HG03103 (cell line): Measurements from ENCODE around the gene C4orf33.
A peak's percentile ranks its signal among the peaks of the same experiment; 100 is the strongest.
"Not testable (repeated sequence)": the region's sequence is repeated elsewhere in the genome, so short reads cannot be mapped to it uniquely, and the experiment has no call there.

Experiments
- ATAC-seq: cut with Tn5 transposase; IDR thresholded peaks from one replicate; pipeline ENCODE4 v1.9.1; 2021; ENCODE audit warnings: low read depth; ENCODE audit not compliant: unreplicated experiment

The C4orf33 gene, protein sequence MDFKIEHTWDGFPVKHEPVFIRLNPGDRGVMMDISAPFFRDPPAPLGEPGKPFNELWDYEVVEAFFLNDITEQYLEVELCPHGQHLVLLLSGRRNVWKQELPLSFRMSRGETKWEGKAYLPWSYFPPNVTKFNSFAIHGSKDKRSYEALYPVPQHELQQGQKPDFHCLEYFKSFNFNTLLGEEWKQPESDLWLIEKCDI

DNA sequence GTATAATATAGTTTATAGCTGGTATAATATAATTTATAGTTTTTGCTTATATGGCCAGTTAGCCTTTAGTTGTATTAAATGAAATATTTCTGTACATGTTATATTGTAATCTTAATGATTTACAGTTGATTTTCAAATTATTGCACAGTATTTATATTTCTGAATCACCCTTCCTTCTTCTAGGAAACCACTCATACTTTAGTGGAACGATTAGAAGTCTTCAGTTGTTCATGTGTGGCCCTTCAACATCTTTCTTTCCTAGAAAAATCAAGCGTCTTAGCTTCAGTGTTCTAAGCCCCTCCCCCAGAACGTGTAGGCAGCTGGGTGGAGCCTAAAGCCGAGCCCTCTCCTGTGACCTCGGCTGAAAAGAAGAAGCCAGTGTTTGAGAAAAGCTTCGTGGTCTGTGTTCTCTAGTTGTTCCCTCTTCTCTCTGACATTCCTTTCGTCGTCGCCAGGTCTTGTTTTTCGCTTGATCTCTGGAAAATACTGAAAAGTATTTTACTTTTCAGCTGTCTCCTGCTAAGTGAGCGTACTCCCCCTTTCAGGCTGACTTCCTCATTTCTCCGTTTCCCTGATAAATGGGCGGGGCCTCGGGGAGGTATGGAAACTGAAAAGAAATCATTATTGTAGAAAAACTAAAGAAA, at the start of gene C4orf33:
C4orf33 (plus strand) TSS at position 342 of the 644 bp plus-strand sequence. CDS start 6,459 bp downstream, outside the sequence.
- ATAC-seq: peak; percentile 42

GRCh38 chr4:129059028-129059427, 36.9 kb upstream of the C4orf33 start:
- no peak for ATAC-seq

DNA sequence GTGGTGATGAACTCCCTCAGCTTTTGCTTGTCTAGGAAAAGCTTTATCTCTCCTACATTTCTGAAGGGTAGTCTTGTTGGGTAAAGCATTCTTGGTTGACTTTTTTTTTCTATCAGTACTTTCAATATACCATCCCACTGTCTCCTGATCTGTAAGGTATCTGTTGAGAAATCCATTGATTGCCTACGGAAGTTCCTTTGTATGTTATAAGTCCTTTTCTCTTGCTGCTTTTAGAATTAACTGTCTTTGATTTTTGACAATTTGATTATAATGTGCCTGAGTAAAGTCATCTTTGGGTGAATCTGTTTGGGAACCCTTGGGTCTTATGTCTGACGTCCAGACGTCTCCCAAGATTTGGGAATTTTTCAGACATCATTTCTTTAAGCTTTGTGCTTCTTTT, 33.4 kb upstream of the C4orf33 start:
- ATAC-seq: no peak

DNA sequence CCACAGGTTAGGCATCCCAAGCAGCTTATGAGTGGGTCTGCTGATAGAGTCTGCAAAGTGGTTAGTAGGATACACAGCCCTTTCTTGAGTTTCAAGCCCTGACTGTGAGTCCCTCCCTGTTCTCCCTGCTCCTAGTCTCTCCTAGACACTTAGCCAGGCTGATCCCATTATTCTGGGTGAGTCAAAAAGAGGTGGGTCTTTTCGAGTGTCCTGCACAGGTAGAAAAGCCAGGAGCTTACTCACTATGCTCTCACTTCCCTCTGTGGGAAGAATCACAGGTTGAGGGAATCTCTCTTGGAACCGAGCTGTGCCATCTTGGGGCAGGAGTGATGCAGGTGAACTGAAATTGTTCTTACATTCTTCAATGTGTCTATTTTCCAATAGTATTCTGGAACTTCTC, 32.3 kb upstream of the C4orf33 start:
- ATAC-seq: no peak

GRCh38 chr4:129064717-129065116, 31.2 kb upstream of the C4orf33 start:
- ATAC-seq: no peak

DNA sequence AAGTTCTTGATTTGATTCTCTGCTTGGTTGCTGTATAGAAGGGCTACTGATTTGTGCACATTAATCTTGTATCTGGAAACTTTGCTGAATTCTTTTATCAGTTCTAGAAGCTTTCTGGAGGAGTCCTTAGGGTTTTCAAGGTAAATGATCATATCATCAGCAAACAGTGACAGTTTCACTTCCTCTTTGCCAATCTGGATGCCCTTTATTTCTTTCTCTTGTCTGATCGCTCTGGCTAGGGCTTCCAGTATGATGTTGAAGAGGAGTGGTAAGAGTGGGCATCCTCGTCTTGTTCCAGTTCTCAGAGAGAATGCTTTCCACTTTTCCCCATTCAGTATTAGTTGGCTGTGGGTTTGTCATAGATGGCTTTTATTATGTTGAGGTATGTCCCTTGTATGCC, 26.4 kb upstream of the C4orf33 start:
- not testable (repeated sequence) for ATAC-seq

DNA sequence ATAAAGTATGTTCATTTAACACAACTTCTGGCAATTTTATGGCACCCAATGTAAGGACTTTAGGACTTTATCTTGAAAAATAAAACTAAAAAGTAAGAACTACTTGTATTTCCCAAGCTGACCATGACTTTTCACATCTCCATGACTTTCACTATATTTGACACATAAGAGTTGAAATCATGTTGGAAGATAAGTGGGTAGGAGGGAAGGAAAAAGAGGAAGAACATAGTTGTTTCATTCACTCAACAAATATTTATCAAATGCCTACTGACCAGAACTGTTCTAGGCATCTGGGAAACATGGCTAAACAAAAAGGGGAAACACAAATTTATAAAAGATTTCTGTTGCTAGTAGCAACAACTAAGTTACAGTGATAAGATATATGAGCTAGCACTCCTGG, 18.6 kb upstream of the C4orf33 start:
- ATAC-seq: no peak

DNA sequence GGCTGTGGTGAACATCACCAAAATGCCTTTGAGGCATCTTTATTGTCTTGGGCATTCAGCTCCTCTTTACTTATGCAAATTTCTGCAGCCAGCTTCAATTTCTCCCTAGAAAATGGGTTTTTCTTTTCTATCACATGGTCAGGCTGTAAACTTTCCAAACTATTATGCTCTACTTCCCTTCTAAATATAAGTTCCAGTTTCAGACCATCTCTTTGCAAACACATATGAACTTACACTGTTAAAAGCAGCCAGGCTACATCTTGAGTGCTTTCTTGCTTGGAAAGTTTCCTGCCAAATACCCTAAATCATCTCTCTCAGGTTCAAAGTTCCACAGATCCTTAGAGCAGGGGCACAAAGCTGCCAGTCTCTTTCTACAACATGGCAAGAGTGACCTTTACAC, 15.8 kb upstream of the C4orf33 start:
- ATAC-seq: no peak

- no peak for ATAC-seq
Measured at GRCh38 chr4:129082302-129082701, 13.7 kb upstream of the C4orf33 start.

DNA sequence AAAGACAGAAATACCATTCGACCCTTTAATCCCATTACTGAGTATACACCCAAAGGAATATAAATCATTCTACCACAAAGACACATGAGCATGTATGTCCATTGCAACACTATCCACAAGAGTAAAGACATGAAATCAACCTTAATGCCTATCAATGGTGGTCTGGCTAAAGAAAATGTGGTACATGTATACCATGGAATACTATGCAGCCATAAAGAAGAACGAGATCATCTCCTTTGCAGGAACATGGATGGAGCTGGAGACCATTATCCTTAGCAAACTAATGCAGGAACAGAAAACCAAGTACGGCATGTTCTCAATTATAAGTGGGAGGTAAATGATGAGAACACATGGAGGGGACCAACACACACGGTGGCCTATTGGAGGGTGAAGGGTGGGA, 10.5 kb upstream of the C4orf33 start:
- ATAC-seq: no peak

- ATAC-seq: no peak
Measured at GRCh38 chr4:129087516-129087915, 8.4 kb upstream of the C4orf33 start.

- no peak for ATAC-seq
Measured at GRCh38 chr4:129092631-129093190, 3.2 kb upstream of the C4orf33 start.

DNA sequence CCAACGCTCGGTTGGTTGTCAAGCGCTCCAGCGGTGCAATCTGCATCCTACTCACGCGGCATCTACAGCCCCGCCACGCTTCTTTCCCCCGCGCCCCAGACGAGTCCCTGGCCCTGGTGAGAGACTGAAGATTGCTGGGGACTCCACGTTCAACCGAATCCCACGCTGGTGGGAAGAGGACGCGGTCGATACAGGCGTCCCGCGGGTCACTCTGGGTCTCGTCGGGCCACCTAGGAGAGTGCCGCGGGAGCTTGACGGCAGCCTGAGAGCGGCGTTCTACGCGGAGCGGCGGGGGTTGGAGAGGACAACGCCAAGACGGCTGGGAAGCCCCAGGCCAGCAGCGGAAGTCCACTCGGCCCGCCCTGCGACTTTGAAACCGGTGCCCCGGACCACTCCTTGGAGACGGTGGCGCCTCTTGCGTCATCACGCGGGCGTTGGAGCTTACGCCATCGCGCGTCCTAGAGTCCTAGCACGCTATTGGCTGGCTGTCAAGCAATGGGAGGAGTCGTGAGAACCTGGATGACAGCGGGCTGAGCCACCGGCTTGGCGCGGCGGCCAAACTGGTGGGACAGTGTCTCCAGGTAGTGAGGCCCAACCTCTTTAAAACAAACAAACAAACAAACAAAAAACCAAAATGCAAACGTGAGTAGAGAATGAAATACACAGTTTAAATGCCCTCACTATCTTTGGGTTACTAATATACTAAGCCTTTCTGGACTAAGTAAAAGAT, 2.6 kb upstream of the C4orf33 start, which contains the start of gene SCLT1:
SCLT1 (minus strand) TSS at position 349 of the 730 bp plus-strand sequence. CDS start 436 bp downstream, outside the sequence.
- ATAC-seq: peak; percentile 90

DNA sequence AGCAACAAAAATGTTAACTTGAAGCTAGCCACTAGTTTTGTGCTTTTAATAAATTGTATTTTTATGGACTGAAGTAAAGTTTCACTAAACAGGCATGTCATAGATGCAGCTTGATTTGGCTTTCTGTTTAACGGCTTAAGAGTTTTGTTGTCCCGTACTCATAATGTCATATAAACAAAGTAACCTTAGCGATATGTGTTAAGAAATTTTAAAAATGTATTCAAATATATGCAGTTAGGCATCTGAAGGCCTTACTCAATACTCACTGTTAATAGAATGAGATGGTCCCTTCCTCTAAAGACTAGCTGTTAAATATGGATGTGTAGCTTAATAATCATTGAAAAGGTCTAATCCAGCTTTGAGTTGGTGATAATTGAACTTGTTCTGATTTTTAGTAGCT, 1.6 kb upstream of the C4orf33 start:
- ATAC-seq: no peak

DNA sequence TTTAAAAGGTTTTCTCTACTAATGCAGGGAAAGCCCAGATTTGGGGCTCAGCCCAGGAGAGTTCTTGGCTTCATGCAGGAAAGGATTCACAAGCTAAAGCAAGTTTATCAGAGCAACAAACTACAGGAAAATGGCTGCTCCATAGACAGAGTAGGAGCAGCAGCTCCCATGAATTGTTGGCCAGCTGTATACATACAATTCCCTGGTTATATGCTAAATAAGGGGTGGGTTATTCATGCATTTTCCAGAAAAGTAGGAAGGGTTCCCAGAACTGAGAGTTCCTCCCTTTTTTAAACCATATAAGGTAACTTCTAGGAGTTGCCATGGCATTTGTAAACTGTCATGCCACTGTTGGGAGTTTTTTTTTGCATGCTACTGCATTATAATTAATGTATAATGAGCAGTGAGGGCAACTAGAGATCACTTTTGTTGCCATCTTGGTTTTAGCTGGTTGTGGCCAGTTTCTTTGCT, 2.6 kb downstream of the C4orf33 start:
- ATAC-seq: no peak

DNA sequence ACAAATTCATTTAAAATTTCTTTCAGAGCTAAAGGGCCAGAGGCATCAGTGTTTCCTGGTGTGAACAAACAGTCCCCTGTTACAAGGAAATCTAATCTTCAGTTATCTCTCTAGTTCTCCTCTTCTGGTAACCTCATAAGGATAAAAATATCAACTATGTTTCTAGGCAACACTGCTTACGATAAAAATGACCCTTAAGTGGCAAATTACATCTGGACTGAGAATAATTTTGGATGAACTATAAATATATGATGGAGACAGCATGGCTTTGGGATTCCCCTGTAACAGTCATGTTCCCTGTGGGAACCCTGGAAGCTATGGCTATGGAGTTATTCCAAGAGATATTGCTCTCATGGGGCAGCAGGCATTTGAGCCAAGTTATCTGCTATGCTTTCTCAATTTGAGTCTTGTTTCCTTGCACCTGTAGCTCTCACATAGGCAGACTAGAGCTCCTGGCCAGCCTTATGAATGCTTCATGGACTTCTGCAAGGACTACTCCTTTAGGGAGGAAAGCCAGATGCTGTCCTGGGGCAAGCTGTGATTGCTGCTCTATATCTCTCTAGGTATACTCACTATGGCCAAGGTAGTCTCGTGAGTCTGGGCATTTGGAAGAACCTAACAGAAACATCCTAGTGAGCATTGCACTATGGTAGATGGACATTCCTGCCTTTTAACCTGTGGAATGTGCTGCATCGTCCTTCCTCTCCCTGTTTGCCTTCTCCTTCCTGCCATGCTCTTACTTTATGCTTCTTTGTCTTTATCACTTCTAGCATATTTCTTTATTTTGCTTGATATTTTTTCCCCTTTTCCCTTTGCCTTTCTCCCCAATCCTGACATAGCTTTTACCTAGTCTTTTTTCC, 14.2 kb downstream of the C4orf33 start:
- no peak for ATAC-seq

DNA sequence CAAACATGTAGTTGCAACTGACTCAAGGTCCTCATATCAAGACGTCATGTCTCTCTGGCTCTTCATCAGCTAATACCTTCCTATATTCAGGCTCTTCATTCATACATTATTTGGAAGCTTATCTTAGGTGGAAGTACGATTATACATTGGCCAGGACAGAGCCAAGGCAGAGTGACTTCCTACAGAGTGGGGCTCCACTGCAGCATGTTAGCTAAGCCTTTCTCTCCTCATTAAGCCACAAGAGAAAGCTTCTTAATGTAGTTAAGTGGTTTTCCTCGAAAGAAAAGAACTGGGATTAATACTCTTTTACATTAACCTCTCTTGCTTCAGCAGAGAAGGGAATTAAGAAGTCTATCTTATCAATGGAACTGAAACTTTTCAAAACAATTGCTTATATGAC, 15.0 kb downstream of the C4orf33 start:
- no peak for ATAC-seq

- no peak for ATAC-seq
Measured at GRCh38 chr4:129111919-129112318, 16.0 kb downstream of the C4orf33 start.

- ATAC-seq: no peak
Measured at GRCh38 chr4:129113434-129113833, 17.5 kb downstream of the C4orf33 start.

GRCh38 chr4:129113919-129114318, 18.0 kb downstream of the C4orf33 start:
- no peak for ATAC-seq
